Naive thymus-derived CD4-positive, alpha-beta T cell (primary cell): ENCODE measurements around the gene NUMA1. TPM values are rescaled to one million over a fixed set of nuclear protein-coding genes. Genes with fewer than 3 reads are reported as not detected.
A peak's percentile ranks its signal among the peaks of the same experiment; 100 is the strongest.

Experiments used
- ATAC-seq: fragments of 150-1000 bp; cut with Tn5 transposase; 2 replicates; pipeline ENCODE4 v1.10.0; 2021; ENCODE audit warnings: mild to moderate bottlenecking, moderate library complexity
- CTCF ChIA-PET: fragments of 350-600 bp; sonication (Branson Sonifier 250); formaldehyde crosslinking; loops from one replicate; lab custom pipeline; 2021; ENCODE audit warnings: antibody characterized with exemption; lab: Charles Lee
- POLR2A ChIA-PET: fragments of 350-600 bp; sonication (Branson Sonifier 250); formaldehyde crosslinking; loops from one replicate; lab custom pipeline; 2021; ENCODE audit warnings: antibody characterized with exemption, inconsistent platforms; lab: Charles Lee
- DNase-seq, 9 donors: peaks; one replicate each; pipeline versions ENCODE4 v3.0.0 to v3.0.0-alpha.2; 2020 to 2022; ENCODE audit warnings: mixed read lengths in 1 of 9
- H3K27ac ChIP-seq: one replicate; pipeline ENCODE4 v1.7.0; 2013; ENCODE audit warnings: mild to moderate bottlenecking, low read depth, low read length, moderate library complexity
- H3K27me3 ChIP-seq, 2 donors: one replicate each; pipeline ENCODE4 v1.7.0; 2013; ENCODE audit warnings: low read length in 2 of 2, mild to moderate bottlenecking in 2 of 2, moderate library complexity in 2 of 2; ENCODE audit not compliant: control insufficient read depth in 2 of 2, insufficient read depth in 2 of 2
- H3K36me3 ChIP-seq, 3 experiments: 1 replicate in 2 of 3; 2 replicates in 1 of 3; pipeline ENCODE4 v1.7.0; 2013; ENCODE audit warnings: low read length in 3 of 3, mild to moderate bottlenecking in 3 of 3, moderate library complexity in 1 of 3; ENCODE audit not compliant: insufficient read depth in 3 of 3, control insufficient read depth in 2 of 3
- H3K4me1 ChIP-seq, 2 donors: one replicate each; pipeline ENCODE4 v1.7.0; 2013; ENCODE audit warnings: low read length in 2 of 2, mild to moderate bottlenecking in 2 of 2, moderate library complexity in 1 of 2; ENCODE audit not compliant: control insufficient read depth in 2 of 2, insufficient read depth in 2 of 2
- H3K4me3 ChIP-seq: 2 replicates; pipeline ENCODE4 v1.7.0; 2013; ENCODE audit warnings: mild to moderate bottlenecking, low read length
- H3K9me3 ChIP-seq, 3 experiments: 1 replicate in 2 of 3; 2 replicates in 1 of 3; pipeline ENCODE4 v1.7.0; 2013; ENCODE audit warnings: low read length in 3 of 3; ENCODE audit not compliant: control insufficient read depth in 2 of 3
- H3K27ac Mint-ChIP-seq, 9 donors: one replicate each; pipeline ENCODE4 v1.8.0; 2020 to 2022; ENCODE audit warnings: mixed read lengths in 9 of 9, mild to moderate bottlenecking in 8 of 9, moderate library complexity in 5 of 9, inconsistent platforms in 2 of 9
- H3K27me3 Mint-ChIP-seq, 5 donors: one replicate each; pipeline ENCODE4 v1.8.0; 2021 to 2022; ENCODE audit warnings: mixed read lengths in 5 of 5, mild to moderate bottlenecking in 1 of 5
- H3K36me3 Mint-ChIP-seq, 5 donors: one replicate each; pipeline ENCODE4 v1.8.0; 2020 to 2022; ENCODE audit warnings: mixed read lengths in 5 of 5, mild to moderate bottlenecking in 3 of 5, inconsistent platforms in 1 of 5
- H3K4me1 Mint-ChIP-seq, 7 donors: one replicate each; pipeline ENCODE4 v1.8.0; 2020 to 2022; ENCODE audit warnings: mixed read lengths in 7 of 7, mild to moderate bottlenecking in 3 of 7, inconsistent platforms in 1 of 7
- H3K4me3 Mint-ChIP-seq, 10 donors: one replicate each; pipeline ENCODE4 v1.8.0; 2020 to 2022; ENCODE audit warnings: mild to moderate bottlenecking in 10 of 10, mixed read lengths in 10 of 10, moderate library complexity in 6 of 10, inconsistent platforms in 2 of 10
- H3K9me3 Mint-ChIP-seq, 11 donors: one replicate each; pipeline ENCODE4 v1.8.0; 2020 to 2022; ENCODE audit warnings: mixed read lengths in 11 of 11, mild to moderate bottlenecking in 4 of 11, inconsistent platforms in 1 of 11, moderate library complexity in 1 of 11
- intact Hi-C, 2 donors: fragments of 100-400 bp; cut with micrococcal nuclease; formaldehyde crosslinking; loops; one replicate each; pipeline ENCODE4 v1.15.1; 2023
- polyA plus RNA-seq, 2 donors: library from polyadenylated mRNA; unstranded; fragments of 300-500 nt; fragmentation: Illumina TruSeq; gene quantifications; one replicate each; pipeline ENCODE4 v1.2.3, GENCODE V29; 2021
- total RNA-seq, 6 experiments: library from RNA in 5 of 6; stranded (reverse) in 5 of 6; gene quantifications; 1 replicate in 5 of 6; 2 replicates in 1 of 6; pipeline ENCODE4 v1.2.3 and lab custom pipeline; 2021 to 2026

The NUMA1 gene
- total and polyA plus RNA-seq, 7 experiments from 2014 or later = 27.1 to 453 (median 226) TPM

- H3K4me1 ChIP-seq = peaks cover 14 to 19% of the 10 kb centered on the region in 2 donors
- H3K36me3 ChIP-seq = peaks cover 0 to 51% (median 12%) of the 10 kb centered on the region in 3 experiments
- Mint-ChIP-seq H3K36me3 (peaks cover 0 to 27% (median 5%) of the 10 kb centered on the region in 5 donors), H3K4me3 (peak overlapping the region in 4 of 10 donors; percentile 89 to 99 (median 92)), H3K27ac (peak overlapping the region in 7 of 9 donors; percentile 47 to 99 (median 79)), H3K9me3 (no peaks in the 10 kb centered on the region), H3K4me1 (peaks cover 22 to 39% (median 36%) of the 10 kb centered on the region in 7 donors), H3K27me3 (no peaks in the 10 kb centered on the region)
- intact Hi-C loops = no loop called here
- POLR2A ChIA-PET = interaction anchor here (0.5 to 2.0 kb wide), 3 partner anchors 10 to 1789 kb away, joined by 3 to 6 read pairs (median 3); no protein-coding TSS in a partner anchor
- H3K27me3 ChIP-seq = no peaks in the 10 kb centered on the region
- no peak for ATAC-seq
- CTCF ChIA-PET = interaction anchor here (1.0 kb wide), 1 partner anchor 98 kb away, joined by 3 read pairs; no protein-coding TSS in a partner anchor
- DNase-seq = no peak
- H3K27ac ChIP-seq = no peak overlapping the region
- no peaks in the 10 kb centered on the region for H3K9me3 ChIP-seq
- peak overlapping the region; percentile 68 for H3K4me3 ChIP-seq
These were observed 80.0 kb downstream of the NUMA1 start for GRCh38 chr11:72000202-72000867.

DNA sequence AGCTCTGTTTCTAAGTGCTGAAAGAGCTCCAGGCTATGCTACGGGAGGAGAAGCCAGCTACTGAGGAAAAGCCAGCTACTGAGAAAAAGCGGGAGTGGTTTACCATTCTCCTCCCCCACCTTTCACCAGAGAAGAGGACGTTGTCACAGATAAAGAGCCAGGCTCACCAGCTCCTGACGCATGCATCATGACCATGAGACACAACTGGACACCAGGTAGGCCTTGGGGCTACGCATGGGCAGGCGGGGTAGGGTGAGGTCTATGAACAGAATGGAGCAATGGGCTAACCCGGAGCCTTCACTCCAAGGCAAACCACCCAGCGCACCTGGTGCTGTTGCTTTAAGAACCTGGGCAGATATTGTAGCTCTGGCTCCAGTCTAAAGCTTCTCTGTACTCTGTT lies 80.5 kb downstream of the NUMA1 start:
- Mint-ChIP-seq H3K4me3 (peak overlapping the region; percentile 88 to 99 (median 91)), H3K4me1 (peaks cover 22 to 39% (median 36%) of the 10 kb centered on the region in 7 donors), H3K9me3 (no peaks in the 10 kb centered on the region), H3K27me3 (no peaks in the 10 kb centered on the region), H3K36me3 (peaks cover 0 to 24% (median 5%) of the 10 kb centered on the region in 5 donors), H3K27ac (peak overlapping the region; percentile 93 to 99 (median 97))
- peaks cover 14 to 19% of the 10 kb centered on the region in 2 donors for H3K4me1 ChIP-seq
- H3K9me3 ChIP-seq = no peaks in the 10 kb centered on the region
- ATAC-seq = no peak
- intact Hi-C loops = no loop called here
- H3K4me3 ChIP-seq = peak overlapping the region; percentile 68
- ChIA-PET CTCF (interaction anchor here (1.0 kb wide), 1 partner anchor 98 kb away, joined by 3 read pairs; no protein-coding TSS in a partner anchor), POLR2A (interaction anchor here (0.5 to 2.0 kb wide), 4 partner anchors 8 to 1788 kb away, joined by 3 to 8 read pairs (median 4); no protein-coding TSS in a partner anchor)
- peak overlapping the region; percentile 64 for H3K27ac ChIP-seq
- H3K36me3 ChIP-seq = peaks cover 0 to 46% (median 6%) of the 10 kb centered on the region in 3 experiments
- H3K27me3 ChIP-seq = no peaks in the 10 kb centered on the region
- no peak for DNase-seq

DNA sequence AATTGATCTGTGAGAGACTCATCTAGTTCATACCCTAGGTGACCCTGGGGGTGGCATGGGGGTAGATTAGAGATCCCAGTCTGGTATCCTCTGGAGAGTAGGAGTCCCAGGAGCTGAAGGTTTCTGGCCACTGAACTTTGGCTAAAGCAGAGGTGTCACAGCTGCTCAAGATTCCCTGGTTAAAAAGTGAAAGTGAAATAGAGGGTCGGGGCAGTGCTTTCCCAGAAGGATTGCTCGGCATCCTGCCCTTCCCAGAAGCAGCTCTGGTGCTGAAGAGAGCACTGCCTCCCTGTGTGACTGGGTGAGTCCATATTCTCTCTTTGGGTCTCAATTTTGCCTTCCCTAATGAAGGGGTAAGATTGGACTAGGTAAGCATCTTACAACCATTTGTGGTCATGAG lies 81.0 kb downstream of the NUMA1 start:
- H3K4me1 ChIP-seq = peaks cover 14 to 19% of the 10 kb centered on the region in 2 donors
- H3K27ac Mint-ChIP-seq = peak overlapping the region; percentile 93 to 99 (median 97)
- peaks cover 0 to 42% (median 2%) of the 10 kb centered on the region in 3 experiments for H3K36me3 ChIP-seq
- H3K4me3 ChIP-seq = peak overlapping the region; percentile 68
- no peaks in the 10 kb centered on the region for H3K27me3 Mint-ChIP-seq
- H3K9me3 Mint-ChIP-seq = no peaks in the 10 kb centered on the region
- H3K27ac ChIP-seq = peak overlapping the region; percentile 64
- DNase-seq = no peak
- POLR2A ChIA-PET = interaction anchor here (0.6 to 2.0 kb wide), 5 partner anchors 9 to 40 kb away, joined by 3 to 11 read pairs (median 6); no protein-coding TSS in a partner anchor
- peak overlapping the region; percentile 88 to 99 (median 91) for H3K4me3 Mint-ChIP-seq
- ATAC-seq = no peak
- peaks cover 0 to 21% (median 9%) of the 10 kb centered on the region in 5 donors for H3K36me3 Mint-ChIP-seq
- H3K9me3 ChIP-seq = no peaks in the 10 kb centered on the region
- no peaks in the 10 kb centered on the region for H3K27me3 ChIP-seq
- CTCF ChIA-PET = interaction anchor here (1.0 kb wide), 1 partner anchor 99 kb away, joined by 3 read pairs; no protein-coding TSS in a partner anchor
- intact Hi-C loops = no loop called here
- H3K4me1 Mint-ChIP-seq = peaks cover 22 to 40% (median 36%) of the 10 kb centered on the region in 7 donors

GRCh38 chr11:71998649-71999310 lies 81.6 kb downstream of the NUMA1 start, which contains the start of gene IL18BP:
TSS of gene IL18BP (plus strand) at chr11:71998909. CDS start at chr11:71999985, 1,076 bp downstream.
- intact Hi-C loops = no loop called here
- peaks cover 0 to 36% (median 0%) of the 10 kb centered on the region in 3 experiments for H3K36me3 ChIP-seq
- peaks cover 22 to 40% (median 36%) of the 10 kb centered on the region in 7 donors for H3K4me1 Mint-ChIP-seq
- peak within 1 kb of the TSS; percentile 88 to 99 (median 91) for H3K4me3 Mint-ChIP-seq
- no peaks in the 10 kb centered on the region for H3K9me3 ChIP-seq
- H3K4me3 ChIP-seq = peak within 1 kb of the TSS; percentile 68
- H3K27ac ChIP-seq = peak within 1 kb of the TSS; percentile 64
- no peaks in the 10 kb centered on the region for H3K27me3 Mint-ChIP-seq
- H3K27ac Mint-ChIP-seq = peak within 1 kb of the TSS; percentile 93 to 99 (median 97)
- H3K36me3 Mint-ChIP-seq = peaks cover 0 to 18% (median 9%) of the 10 kb centered on the region in 5 donors
- H3K9me3 Mint-ChIP-seq = no peaks in the 10 kb centered on the region
- peaks cover 14 to 19% of the 10 kb centered on the region in 2 donors for H3K4me1 ChIP-seq
- no peaks in the 10 kb centered on the region for H3K27me3 ChIP-seq
- ATAC-seq (peak; percentile 80), DNase-seq (peak in 6 of 9 donors; percentile 31 to 51 (median 40))
- POLR2A ChIA-PET = interaction anchor here (0.6 to 2.0 kb wide), 5 partner anchors 8 to 102 kb away, joined by 3 to 11 read pairs (median 5); no protein-coding TSS in a partner anchor
- CTCF ChIA-PET = interaction anchor here (0.7 to 0.9 kb wide), 2 partner anchors 20 to 145 kb away, joined by 3 read pairs; no protein-coding TSS in a partner anchor

DNA sequence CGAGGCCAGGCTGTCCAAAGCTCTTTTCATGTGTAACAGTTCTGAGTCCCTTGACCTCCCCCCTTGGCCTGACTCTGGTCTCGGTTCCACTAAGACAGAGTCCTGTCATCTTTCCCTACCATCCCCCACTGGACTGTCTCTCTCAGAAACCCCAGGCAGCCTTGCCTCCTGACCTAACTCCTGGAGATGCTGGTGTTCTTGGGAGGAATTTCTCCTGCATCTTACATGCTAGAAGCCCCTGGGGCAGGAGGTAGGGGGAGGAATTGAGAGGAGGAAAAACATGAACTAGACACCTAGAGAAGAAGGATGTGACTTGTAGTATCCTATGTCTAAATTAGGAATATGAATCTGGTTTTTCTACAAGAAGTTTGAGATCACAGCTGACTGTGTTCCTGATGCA lies 82.3 kb downstream of the NUMA1 start:
- Histone ChIP-seq H3K36me3 (peaks cover 0 to 29% (median 0%) of the 10 kb centered on the region in 3 experiments), H3K9me3 (no peaks in the 10 kb centered on the region), H3K27ac (peak overlapping the region; percentile 64), H3K4me3 (no peak overlapping the region), H3K27me3 (no peaks in the 10 kb centered on the region), H3K4me1 (peaks cover 14 to 19% of the 10 kb centered on the region in 2 donors)
- Mint-ChIP-seq H3K27ac (peak overlapping the region; percentile 93 to 99 (median 97)), H3K36me3 (peaks cover 3 to 19% (median 13%) of the 10 kb centered on the region in 5 donors), H3K27me3 (no peaks in the 10 kb centered on the region), H3K4me3 (peak overlapping the region; percentile 88 to 99 (median 91)), H3K9me3 (no peaks in the 10 kb centered on the region), H3K4me1 (peaks cover 25 to 40% (median 36%) of the 10 kb centered on the region in 7 donors)
- ATAC-seq = no peak
- intact Hi-C loops = no loop called here
- ChIA-PET POLR2A (interaction anchor here (0.7 to 2.0 kb wide), 4 partner anchors 9 to 42 kb away, joined by 3 to 11 read pairs (median 6); no protein-coding TSS in a partner anchor), CTCF (interaction anchor here (0.6 to 1.5 kb wide), 5 partner anchors 17 to 278 kb away, joined by 3 to 7 read pairs (median 3); no protein-coding TSS in a partner anchor)
- no peak for DNase-seq

DNA sequence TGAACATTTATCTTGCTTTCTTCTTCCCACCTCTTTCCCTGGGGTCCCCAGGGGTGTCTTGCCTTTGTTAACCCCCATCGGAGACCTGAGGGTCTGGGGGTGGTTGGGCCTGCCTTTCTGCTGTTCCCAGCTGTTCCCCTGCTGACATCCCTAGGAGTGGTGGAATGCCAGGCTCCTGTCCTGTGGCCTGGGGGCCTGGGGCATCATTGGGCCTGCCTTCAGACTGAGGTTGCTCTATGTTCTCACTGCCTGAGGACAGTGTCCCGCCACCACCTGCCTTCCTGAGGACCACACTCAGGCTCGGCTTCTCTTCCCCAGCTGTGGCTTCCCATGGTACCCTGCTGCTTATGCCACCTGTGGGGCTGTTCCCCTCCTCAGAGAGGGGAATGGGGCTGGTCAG lies 82.7 kb downstream of the NUMA1 start:
- Histone ChIP-seq H3K27me3 (no peaks in the 10 kb centered on the region), H3K4me1 (peaks cover 14 to 19% of the 10 kb centered on the region in 2 donors), H3K9me3 (no peaks in the 10 kb centered on the region), H3K4me3 (no peak overlapping the region), H3K36me3 (peaks cover 0 to 24% (median 0%) of the 10 kb centered on the region in 3 experiments), H3K27ac (no peak overlapping the region)
- ChIA-PET CTCF (interaction anchor here (0.6 to 1.5 kb wide), 3 partner anchors 17 to 278 kb away, joined by 3 to 7 read pairs (median 4); no protein-coding TSS in a partner anchor), POLR2A (no interaction called here)
- no peak overlapping the region for H3K4me3 Mint-ChIP-seq
- ATAC-seq (no peak), DNase-seq (no peak)
- H3K9me3 Mint-ChIP-seq = no peaks in the 10 kb centered on the region
- H3K27me3 Mint-ChIP-seq = no peaks in the 10 kb centered on the region
- intact Hi-C loops = no loop called here
- peaks cover 5 to 21% (median 14%) of the 10 kb centered on the region in 5 donors for H3K36me3 Mint-ChIP-seq
- peaks cover 27 to 40% (median 36%) of the 10 kb centered on the region in 7 donors for H3K4me1 Mint-ChIP-seq
- H3K27ac Mint-ChIP-seq = peak overlapping the region in 2 of 9 donors; percentile 46 to 97
